ENCODE data around the gene GPR61.

Gene GPR61

DNA sequence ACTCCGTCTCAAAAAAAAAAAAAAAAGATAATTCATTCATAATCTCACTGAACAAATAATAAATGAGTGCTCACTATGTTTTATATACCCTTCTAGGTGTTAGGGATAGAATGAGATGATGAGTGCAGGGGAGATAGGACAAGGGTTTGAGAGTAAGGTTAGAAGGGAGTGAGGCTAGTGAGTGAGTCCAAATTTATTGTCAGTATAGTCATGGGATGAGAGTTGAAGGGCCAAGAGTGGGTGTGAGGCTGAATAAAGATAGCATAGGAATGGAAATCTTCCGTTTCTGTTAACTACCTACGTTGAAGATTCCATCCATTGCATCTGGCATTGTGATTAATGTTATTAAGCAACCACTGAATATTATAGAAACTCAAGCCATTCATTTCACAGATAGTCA, 25.6 kb downstream of the GPR61 start:
- Histone ChIP-seq H3K9me3 (ENCODE audit: insufficient read depth, low read length) (no peaks in the 10 kb centered on the region), H4K20me1 (ENCODE audit: low read depth, low read length) (peaks cover 22% of the 10 kb centered on the region), H3K36me3 (ENCODE audit: low read length) (no peaks in the 10 kb centered on the region), H3K4me3 (ENCODE audit: insufficient read depth, low read length, poor library complexity, severe bottlenecking) (no peak overlapping the region), H3K79me2 (ENCODE audit: insufficient read depth, low read length) (peaks cover 100% of the 10 kb centered on the region), H3K4me2 (ENCODE audit: low read depth, low read length, poor library complexity, severe bottlenecking) (no peak overlapping the region), H2AFZ (ENCODE audit: low read depth, low read length, severe bottlenecking) (no peak overlapping the region), H3F3A (ENCODE audit: insufficient read depth) (no peaks in the 10 kb centered on the region), H3K27me3 (ENCODE audit: low read length) (no peaks in the 10 kb centered on the region), H3K9me2 (replicated peaks; ENCODE audit: insufficient read depth, low read length) (no peaks in the 10 kb centered on the region), H3K9ac (ENCODE audit: low read length) (no peak overlapping the region), H3K27ac (ENCODE audit: low read depth, low read length) (no peak overlapping the region)
- TF ChIP-seq EZH2phosphoT487 (conservative IDR thresholded peaks at IDR 0.05; ENCODE audit: low read length), result no peak
- TF ChIP-seq, protein P1, sequence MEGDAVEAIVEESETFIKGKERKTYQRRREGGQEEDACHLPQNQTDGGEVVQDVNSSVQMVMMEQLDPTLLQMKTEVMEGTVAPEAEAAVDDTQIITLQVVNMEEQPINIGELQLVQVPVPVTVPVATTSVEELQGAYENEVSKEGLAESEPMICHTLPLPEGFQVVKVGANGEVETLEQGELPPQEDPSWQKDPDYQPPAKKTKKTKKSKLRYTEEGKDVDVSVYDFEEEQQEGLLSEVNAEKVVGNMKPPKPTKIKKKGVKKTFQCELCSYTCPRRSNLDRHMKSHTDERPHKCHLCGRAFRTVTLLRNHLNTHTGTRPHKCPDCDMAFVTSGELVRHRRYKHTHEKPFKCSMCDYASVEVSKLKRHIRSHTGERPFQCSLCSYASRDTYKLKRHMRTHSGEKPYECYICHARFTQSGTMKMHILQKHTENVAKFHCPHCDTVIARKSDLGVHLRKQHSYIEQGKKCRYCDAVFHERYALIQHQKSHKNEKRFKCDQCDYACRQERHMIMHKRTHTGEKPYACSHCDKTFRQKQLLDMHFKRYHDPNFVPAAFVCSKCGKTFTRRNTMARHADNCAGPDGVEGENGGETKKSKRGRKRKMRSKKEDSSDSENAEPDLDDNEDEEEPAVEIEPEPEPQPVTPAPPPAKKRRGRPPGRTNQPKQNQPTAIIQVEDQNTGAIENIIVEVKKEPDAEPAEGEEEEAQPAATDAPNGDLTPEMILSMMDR (IDR thresholded peaks at IDR 0.05; ENCODE audit: insufficient read depth, low read length, poor library complexity, severe bottlenecking), result no peak

DNA sequence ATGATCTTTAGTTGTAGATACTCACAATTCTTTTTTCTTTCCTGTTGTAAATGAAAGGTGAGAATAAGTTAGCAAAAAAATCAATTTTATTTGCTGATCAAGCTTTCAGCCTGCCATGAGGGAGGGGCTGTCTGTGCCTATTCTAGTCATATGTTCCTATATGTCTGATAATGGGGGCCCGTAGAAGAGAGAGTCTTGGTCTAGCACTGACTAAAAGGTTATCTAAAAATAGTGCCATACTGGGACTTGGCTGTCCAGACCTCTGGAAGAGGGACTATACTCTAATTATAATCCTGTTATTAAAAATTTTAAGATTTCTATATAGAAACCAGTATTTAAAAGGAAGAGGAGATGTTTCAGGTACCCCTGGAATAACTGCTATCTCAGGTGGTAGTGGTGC, 27.3 kb downstream of the GPR61 start:
- no peak overlapping the region for H3K27ac ChIP-seq (ENCODE audit: low read depth, low read length)
- H3K9me2 ChIP-seq (replicated peaks; ENCODE audit: insufficient read depth, low read length), result no peaks in the 10 kb centered on the region
- no peak overlapping the region for H3K4me2 ChIP-seq (ENCODE audit: low read depth, low read length, poor library complexity, severe bottlenecking)
- H3K4me3 ChIP-seq (ENCODE audit: insufficient read depth, low read length, poor library complexity, severe bottlenecking), result no peak overlapping the region
- H3F3A ChIP-seq (ENCODE audit: insufficient read depth), result no peaks in the 10 kb centered on the region
- no peaks in the 10 kb centered on the region for H3K9me3 ChIP-seq (ENCODE audit: insufficient read depth, low read length)
- H3K9ac ChIP-seq (ENCODE audit: low read length), result no peak overlapping the region
- peaks cover 16% of the 10 kb centered on the region for H4K20me1 ChIP-seq (ENCODE audit: low read depth, low read length)
- no peak for TF ChIP-seq EZH2phosphoT487 (conservative IDR thresholded peaks at IDR 0.05; ENCODE audit: low read length)
- H3K79me2 ChIP-seq (ENCODE audit: insufficient read depth, low read length), result peaks cover 97% of the 10 kb centered on the region
- no peaks in the 10 kb centered on the region for H3K27me3 ChIP-seq (ENCODE audit: low read length)
- no peaks in the 10 kb centered on the region for H3K36me3 ChIP-seq (ENCODE audit: low read length)
- no peak overlapping the region for H2AFZ ChIP-seq (ENCODE audit: low read depth, low read length, severe bottlenecking)

DNA sequence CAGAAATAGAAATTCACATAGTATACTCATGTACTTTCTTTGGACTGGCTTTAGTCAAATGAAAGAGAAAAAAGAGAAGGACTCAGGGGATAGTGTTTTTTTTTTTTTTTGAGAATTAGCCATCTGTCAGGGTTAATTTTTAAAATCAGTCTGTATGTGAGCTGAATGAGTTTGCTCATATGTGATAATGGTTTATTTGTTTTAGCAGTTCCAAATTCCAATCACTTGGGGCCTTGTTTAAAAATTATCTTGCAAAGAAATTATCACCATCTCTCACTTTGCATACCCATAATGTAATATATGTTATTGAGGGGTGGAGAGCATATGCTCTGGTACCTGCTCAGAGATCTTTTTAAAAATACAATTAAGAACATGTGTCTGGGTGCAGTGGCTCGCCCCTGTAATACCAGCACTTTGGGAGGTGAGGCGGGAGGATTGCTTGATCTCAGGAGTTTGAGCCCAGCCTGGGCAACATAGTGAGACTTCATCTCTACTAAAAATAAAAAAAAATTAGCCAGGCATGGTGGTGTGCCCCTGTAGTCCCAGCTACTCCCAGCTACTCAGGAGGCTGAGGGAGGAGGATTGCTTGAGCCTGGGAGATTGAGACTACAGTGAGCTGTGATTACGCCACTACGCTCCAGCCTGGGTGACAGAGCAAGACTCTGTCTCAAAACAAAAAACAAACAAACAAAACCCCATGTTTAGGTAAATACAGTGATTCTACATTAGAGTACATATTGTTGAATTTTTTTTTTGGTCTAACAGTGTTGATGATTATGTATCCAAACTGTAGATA, 28.4 kb downstream of the GPR61 start:
- TF ChIP-seq, protein P1 (IDR thresholded peaks at IDR 0.05; ENCODE audit: insufficient read depth, low read length, poor library complexity, severe bottlenecking), result no peak
- no peak for TF ChIP-seq EZH2phosphoT487 (conservative IDR thresholded peaks at IDR 0.05; ENCODE audit: low read length)

DNA sequence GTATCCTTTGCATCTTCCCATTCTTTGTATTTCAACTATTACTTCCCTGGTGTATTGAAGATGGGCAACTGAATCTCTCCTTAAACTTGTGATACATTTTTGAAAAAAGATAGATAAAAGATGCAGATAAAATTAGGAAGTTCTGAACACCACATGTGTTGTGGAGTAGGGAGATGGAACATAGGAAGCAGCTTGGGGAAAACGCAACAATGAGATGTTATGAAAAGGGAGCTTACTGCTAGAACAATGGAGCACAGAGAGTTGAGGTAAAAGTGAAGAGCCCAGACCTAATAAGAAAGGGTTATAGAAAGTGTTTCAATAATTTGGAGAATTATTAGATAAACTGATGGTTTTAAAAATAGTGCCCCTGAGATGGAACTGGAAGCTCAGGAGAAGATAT, 29.7 kb downstream of the GPR61 start:
- H3K4me2 ChIP-seq (ENCODE audit: low read depth, low read length, poor library complexity, severe bottlenecking), result no peak overlapping the region
- H3K4me3 ChIP-seq (ENCODE audit: insufficient read depth, low read length, poor library complexity, severe bottlenecking), result no peak overlapping the region
- no peaks in the 10 kb centered on the region for H3K9me2 ChIP-seq (replicated peaks; ENCODE audit: insufficient read depth, low read length)
- no peak overlapping the region for H2AFZ ChIP-seq (ENCODE audit: low read depth, low read length, severe bottlenecking)
- no peak for TF ChIP-seq EZH2phosphoT487 (conservative IDR thresholded peaks at IDR 0.05; ENCODE audit: low read length)
- TF ChIP-seq, protein P1 (IDR thresholded peaks at IDR 0.05; ENCODE audit: insufficient read depth, low read length, poor library complexity, severe bottlenecking), result no peak
- H3K9ac ChIP-seq (ENCODE audit: low read length), result no peak overlapping the region
- peaks cover 12% of the 10 kb centered on the region for H4K20me1 ChIP-seq (ENCODE audit: low read depth, low read length)
- H3F3A ChIP-seq (ENCODE audit: insufficient read depth), result peaks cover 8% of the 10 kb centered on the region; the same call in 1 of the 2 replicates
- H3K27ac ChIP-seq (ENCODE audit: low read depth, low read length), result no peak overlapping the region
- H3K9me3 ChIP-seq (ENCODE audit: insufficient read depth, low read length), result no peaks in the 10 kb centered on the region
- H3K27me3 ChIP-seq (ENCODE audit: low read length), result no peaks in the 10 kb centered on the region
- H3K36me3 ChIP-seq (ENCODE audit: low read length), result no peaks in the 10 kb centered on the region
- H3K79me2 ChIP-seq (ENCODE audit: insufficient read depth, low read length), result peaks cover 94% of the 10 kb centered on the region

More for the DNA sequence above, 28.4 kb downstream of the GPR61 start:
- Histone ChIP-seq H3K4me3 (ENCODE audit: insufficient read depth, low read length, poor library complexity, severe bottlenecking) (no peak overlapping the region), H3K9ac (ENCODE audit: low read length) (no peak overlapping the region), H3F3A (ENCODE audit: insufficient read depth) (no peaks in the 10 kb centered on the region), H3K79me2 (ENCODE audit: insufficient read depth, low read length) (peaks cover 95% of the 10 kb centered on the region), H3K27ac (ENCODE audit: low read depth, low read length) (no peak overlapping the region), H3K27me3 (ENCODE audit: low read length) (no peaks in the 10 kb centered on the region), H3K4me2 (ENCODE audit: low read depth, low read length, poor library complexity, severe bottlenecking) (no peak overlapping the region), H4K20me1 (ENCODE audit: low read depth, low read length) (peaks cover 9% of the 10 kb centered on the region), H3K9me3 (ENCODE audit: insufficient read depth, low read length) (no peaks in the 10 kb centered on the region), H3K36me3 (ENCODE audit: low read length) (no peaks in the 10 kb centered on the region), H3K9me2 (replicated peaks; ENCODE audit: insufficient read depth, low read length) (no peaks in the 10 kb centered on the region), H2AFZ (ENCODE audit: low read depth, low read length, severe bottlenecking) (no peak overlapping the region)

Measured in SU-DHL-6 (cell line).